ENCODE measurements around the gene PCDH15. TPM values are rescaled to one million over a fixed set of nuclear protein-coding genes. Genes with fewer than 3 reads are reported as not detected.
"Not testable (repeated sequence)": the region's sequence is repeated elsewhere in the genome, so short reads cannot be mapped to it uniquely, and the experiment has no call there.

The PCDH15 gene
- total RNA-seq, 2 experiments from 2014 or later: not detected

- POLR2A ChIA-PET: no interaction called here
- DNase-seq: no peak
- Mint-ChIP-seq H3K9me3 (peaks cover 4% of the 10 kb centered on the region), H3K4me3 (no peak overlapping the region), H3K27ac (no peak overlapping the region), H3K4me1 (no peaks in the 10 kb centered on the region), H3K36me3 (ENCODE audit: low read depth) (no peaks in the 10 kb centered on the region), H3K27me3 (no peaks in the 10 kb centered on the region)
- CTCF ChIA-PET: no interaction called here
Measured at GRCh38 chr10:54585572-54585971, 215.5 kb downstream of the PCDH15 start.

GRCh38 chr10:54577682-54578081, 223.3 kb downstream of the PCDH15 start:
- no peak overlapping the region for H3K4me3 Mint-ChIP-seq
- peaks cover 10% of the 10 kb centered on the region for H3K9me3 Mint-ChIP-seq
- H3K36me3 Mint-ChIP-seq (ENCODE audit: low read depth): no peaks in the 10 kb centered on the region
- CTCF ChIA-PET: no interaction called here
- no peak for DNase-seq
- no peaks in the 10 kb centered on the region for H3K27me3 Mint-ChIP-seq
- H3K4me1 Mint-ChIP-seq: no peaks in the 10 kb centered on the region
- no peak overlapping the region for H3K27ac Mint-ChIP-seq
- POLR2A ChIA-PET: no interaction called here

- no peak for DNase-seq
- Mint-ChIP-seq H3K27me3 (no peaks in the 10 kb centered on the region), H3K4me3 (no peak overlapping the region), H3K4me1 (no peaks in the 10 kb centered on the region), H3K27ac (no peak overlapping the region), H3K36me3 (ENCODE audit: low read depth) (no peaks in the 10 kb centered on the region), H3K9me3 (peaks cover 10% of the 10 kb centered on the region)
- ChIA-PET POLR2A (no interaction called here), CTCF (no interaction called here)
Measured at GRCh38 chr10:54576541-54576940, 224.5 kb downstream of the PCDH15 start.

GRCh38 chr10:54559498-54559897, 241.5 kb downstream of the PCDH15 start:
- ChIA-PET POLR2A (no interaction called here), CTCF (no interaction called here)
- Mint-ChIP-seq H3K27ac (no peak overlapping the region), H3K9me3 (peaks cover 2% of the 10 kb centered on the region), H3K4me3 (no peak overlapping the region), H3K36me3 (ENCODE audit: low read depth) (no peaks in the 10 kb centered on the region), H3K27me3 (no peaks in the 10 kb centered on the region), H3K4me1 (no peaks in the 10 kb centered on the region)
- no peak for DNase-seq

- H3K4me1 Mint-ChIP-seq: no peaks in the 10 kb centered on the region
- H3K9me3 Mint-ChIP-seq: no peaks in the 10 kb centered on the region
- DNase-seq: no peak
- no peak overlapping the region for H3K27ac Mint-ChIP-seq
- CTCF ChIA-PET: no interaction called here
- H3K4me3 Mint-ChIP-seq: no peak overlapping the region
- no peaks in the 10 kb centered on the region for H3K36me3 Mint-ChIP-seq (ENCODE audit: low read depth)
- POLR2A ChIA-PET: no interaction called here
- H3K27me3 Mint-ChIP-seq: no peaks in the 10 kb centered on the region
Measured at GRCh38 chr10:54554028-54554427, 247.0 kb downstream of the PCDH15 start.

GRCh38 chr10:54550016-54550415, 251.0 kb downstream of the PCDH15 start:
- ChIA-PET POLR2A (no interaction called here), CTCF (no interaction called here)
- Mint-ChIP-seq H3K36me3 (ENCODE audit: low read depth) (no peaks in the 10 kb centered on the region), H3K9me3 (peaks cover 4% of the 10 kb centered on the region), H3K27me3 (no peaks in the 10 kb centered on the region), H3K4me3 (no peak overlapping the region), H3K4me1 (no peaks in the 10 kb centered on the region), H3K27ac (no peak overlapping the region)
- DNase-seq: no peak

GRCh38 chr10:54531296-54531695, 269.7 kb downstream of the PCDH15 start:
- no peak overlapping the region for H3K27ac Mint-ChIP-seq
- no peaks in the 10 kb centered on the region for H3K4me1 Mint-ChIP-seq
- no peak for DNase-seq
- peaks cover 9% of the 10 kb centered on the region for H3K9me3 Mint-ChIP-seq
- H3K36me3 Mint-ChIP-seq (ENCODE audit: low read depth): no peaks in the 10 kb centered on the region
- ChIA-PET POLR2A (no interaction called here), CTCF (no interaction called here)
- H3K4me3 Mint-ChIP-seq: no peak overlapping the region
- no peaks in the 10 kb centered on the region for H3K27me3 Mint-ChIP-seq

GRCh38 chr10:54530299-54530698, 270.7 kb downstream of the PCDH15 start:
- POLR2A ChIA-PET: no interaction called here
- Mint-ChIP-seq H3K27me3 (no peaks in the 10 kb centered on the region), H3K4me3 (no peak overlapping the region), H3K27ac (no peak overlapping the region), H3K4me1 (no peaks in the 10 kb centered on the region), H3K9me3 (peaks cover 8% of the 10 kb centered on the region), H3K36me3 (ENCODE audit: low read depth) (no peaks in the 10 kb centered on the region)
- CTCF ChIA-PET: no interaction called here
- no peak for DNase-seq

- Mint-ChIP-seq H3K4me1 (no peaks in the 10 kb centered on the region), H3K27ac (no peak overlapping the region), H3K27me3 (no peaks in the 10 kb centered on the region), H3K4me3 (no peak overlapping the region), H3K9me3 (peaks cover 10% of the 10 kb centered on the region), H3K36me3 (ENCODE audit: low read depth) (no peaks in the 10 kb centered on the region)
- no peak for DNase-seq
- ChIA-PET CTCF (no interaction called here), POLR2A (no interaction called here)
Measured at GRCh38 chr10:54525816-54526215, 275.2 kb downstream of the PCDH15 start.

- POLR2A ChIA-PET; H3K27me3 Mint-ChIP-seq; CTCF ChIA-PET; H3K4me3 Mint-ChIP-seq; DNase-seq; H3K27ac Mint-ChIP-seq; H3K36me3 Mint-ChIP-seq (ENCODE audit: low read depth); H3K4me1 Mint-ChIP-seq: not testable (repeated sequence)
- H3K9me3 Mint-ChIP-seq: peaks cover 11% of the 10 kb centered on the region
Measured at GRCh38 chr10:54515244-54515643, 285.8 kb downstream of the PCDH15 start.

- no peak overlapping the region for H3K4me3 Mint-ChIP-seq
- H3K36me3 Mint-ChIP-seq (ENCODE audit: low read depth): no peaks in the 10 kb centered on the region
- no peak overlapping the region for H3K27ac Mint-ChIP-seq
- H3K4me1 Mint-ChIP-seq: no peaks in the 10 kb centered on the region
- no peaks in the 10 kb centered on the region for H3K27me3 Mint-ChIP-seq
- peaks cover 8% of the 10 kb centered on the region for H3K9me3 Mint-ChIP-seq
- no peak for DNase-seq
- CTCF ChIA-PET: no interaction called here
- POLR2A ChIA-PET: no interaction called here
Measured at GRCh38 chr10:54503863-54504262, 297.2 kb downstream of the PCDH15 start.

GRCh38 chr10:54501929-54502328, 299.1 kb downstream of the PCDH15 start:
- Mint-ChIP-seq H3K27me3 (no peaks in the 10 kb centered on the region), H3K27ac (no peak overlapping the region), H3K36me3 (ENCODE audit: low read depth) (no peaks in the 10 kb centered on the region), H3K4me3 (no peak overlapping the region), H3K9me3 (peaks cover 7% of the 10 kb centered on the region), H3K4me1 (no peaks in the 10 kb centered on the region)
- ChIA-PET POLR2A (no interaction called here), CTCF (no interaction called here)
- DNase-seq: no peak

- H3K4me3 Mint-ChIP-seq: no peak overlapping the region
- CTCF ChIA-PET: no interaction called here
- no peak overlapping the region for H3K27ac Mint-ChIP-seq
- no peaks in the 10 kb centered on the region for H3K4me1 Mint-ChIP-seq
- DNase-seq: no peak
- H3K27me3 Mint-ChIP-seq: no peaks in the 10 kb centered on the region
- H3K36me3 Mint-ChIP-seq (ENCODE audit: low read depth): no peaks in the 10 kb centered on the region
- POLR2A ChIA-PET: no interaction called here
- H3K9me3 Mint-ChIP-seq: peaks cover 12% of the 10 kb centered on the region
Measured at GRCh38 chr10:54496852-54497251, 304.2 kb downstream of the PCDH15 start.

- Mint-ChIP-seq H3K4me1 (no peaks in the 10 kb centered on the region), H3K4me3 (no peak overlapping the region), H3K27ac (no peak overlapping the region), H3K36me3 (ENCODE audit: low read depth) (no peaks in the 10 kb centered on the region), H3K27me3 (no peaks in the 10 kb centered on the region), H3K9me3 (peaks cover 4% of the 10 kb centered on the region)
- DNase-seq: no peak
- POLR2A ChIA-PET: no interaction called here
- CTCF ChIA-PET: no interaction called here
Measured at GRCh38 chr10:54487743-54488142, 313.3 kb downstream of the PCDH15 start.

- ChIA-PET CTCF (no interaction called here), POLR2A (no interaction called here)
- Mint-ChIP-seq H3K4me1 (no peaks in the 10 kb centered on the region), H3K36me3 (ENCODE audit: low read depth) (no peaks in the 10 kb centered on the region), H3K27me3 (no peaks in the 10 kb centered on the region), H3K9me3 (peaks cover 5% of the 10 kb centered on the region), H3K27ac (no peak overlapping the region), H3K4me3 (no peak overlapping the region)
- DNase-seq: no peak
Measured at GRCh38 chr10:54485971-54486370, 315.1 kb downstream of the PCDH15 start.

All from activated CD4-positive, alpha-beta memory T cell treated with anti-CD3 and anti-CD28 coated beads, Interleukin-2, amount 10 ng/mL, durations not matched to agents 7 days and 5 days (primary cell).